Islet precursor cell (in vitro differentiated cells): ENCODE measurements around the gene CCN2.
"Not testable (repeated sequence)": the region's sequence is repeated elsewhere in the genome, so short reads cannot be mapped to it uniquely, and the experiment has no call there.

Source experiments
- DNase-seq: peaks from one replicate; pipeline ENCODE4 v3.0.0-alpha.2; 2018

CCN2 gene

GRCh38 chr6:131937703-131938631 lies 13.2 kb downstream of the CCN2 start:
- no peak for DNase-seq

- no peak for DNase-seq
Observed at GRCh38 chr6:131937226-131937625, 13.9 kb downstream of the CCN2 start.

DNA sequence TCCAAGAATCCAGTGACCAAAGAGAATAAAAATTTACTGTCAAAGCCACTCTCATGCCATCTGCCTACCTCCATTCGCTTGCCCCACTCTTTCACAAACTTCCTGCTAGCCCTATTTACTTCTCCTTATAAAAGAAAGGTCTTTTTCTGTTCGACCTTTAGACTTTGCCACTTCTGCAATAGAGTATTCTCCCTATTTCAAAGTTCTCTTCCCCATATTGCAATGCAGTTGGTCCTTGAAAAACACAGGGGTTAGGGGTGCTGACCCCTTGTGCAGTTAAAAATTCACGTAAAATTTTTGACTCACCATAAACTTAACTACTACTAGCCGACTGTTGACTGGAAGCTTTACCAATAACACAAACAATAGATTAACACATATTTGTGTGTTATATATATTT lies 15.0 kb downstream of the CCN2 start:
- DNase-seq = no peak

DNA sequence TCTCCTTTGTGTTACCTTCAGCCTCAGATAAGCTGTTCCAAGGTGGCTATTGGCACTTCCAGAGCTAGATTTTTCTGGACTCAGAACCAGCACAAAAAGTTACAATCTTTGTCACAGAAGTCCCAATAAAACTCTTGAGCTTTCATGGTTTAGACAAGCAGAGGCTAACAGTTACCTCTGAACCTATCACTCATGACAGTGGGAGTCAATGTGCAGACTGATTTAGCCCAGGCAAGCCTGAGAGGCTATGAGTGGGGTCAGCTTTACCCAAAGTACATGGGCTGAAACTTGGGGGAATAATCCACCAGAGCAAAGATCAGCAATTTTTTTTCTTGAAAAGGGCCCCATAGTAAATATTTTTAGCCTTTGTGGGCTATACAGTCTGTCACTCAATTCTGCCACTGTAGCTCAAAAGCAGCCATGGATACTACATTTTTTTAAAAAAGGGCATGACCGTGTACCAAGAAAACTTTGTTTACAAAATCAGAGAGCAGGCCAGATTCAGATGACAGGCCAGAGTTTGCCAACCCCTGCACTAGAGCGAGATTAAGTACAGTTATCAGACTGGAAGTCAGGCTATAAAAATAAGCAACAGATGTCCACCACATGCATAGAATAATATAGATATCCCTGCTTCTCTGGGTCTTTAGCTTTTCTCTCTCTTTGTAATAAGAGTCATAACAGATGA lies 20.0 kb downstream of the CCN2 start:
- DNase-seq = no peak

- no peak for DNase-seq
Observed at GRCh38 chr6:131929976-131930375, 21.2 kb downstream of the CCN2 start.

DNA sequence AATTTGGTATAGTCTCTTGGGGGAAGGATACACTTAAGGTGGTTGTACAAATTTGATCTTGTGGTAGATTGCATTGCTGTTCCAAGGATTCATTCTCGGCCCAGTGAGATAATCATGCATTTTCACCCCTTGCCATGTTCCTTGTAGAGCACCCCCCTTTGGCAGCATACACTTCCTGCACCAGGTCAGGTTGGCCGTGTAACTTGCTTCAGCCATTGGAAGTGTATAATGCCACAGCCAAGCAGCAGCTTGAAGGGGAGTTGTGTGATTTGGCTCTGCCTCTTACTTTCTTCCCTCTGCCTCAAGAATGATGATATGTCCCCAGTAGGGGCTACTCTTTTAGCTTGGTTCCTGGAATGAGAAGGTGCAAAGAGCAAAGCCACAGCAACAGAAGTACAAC lies 21.9 kb downstream of the CCN2 start:
- no peak for DNase-seq

DNA sequence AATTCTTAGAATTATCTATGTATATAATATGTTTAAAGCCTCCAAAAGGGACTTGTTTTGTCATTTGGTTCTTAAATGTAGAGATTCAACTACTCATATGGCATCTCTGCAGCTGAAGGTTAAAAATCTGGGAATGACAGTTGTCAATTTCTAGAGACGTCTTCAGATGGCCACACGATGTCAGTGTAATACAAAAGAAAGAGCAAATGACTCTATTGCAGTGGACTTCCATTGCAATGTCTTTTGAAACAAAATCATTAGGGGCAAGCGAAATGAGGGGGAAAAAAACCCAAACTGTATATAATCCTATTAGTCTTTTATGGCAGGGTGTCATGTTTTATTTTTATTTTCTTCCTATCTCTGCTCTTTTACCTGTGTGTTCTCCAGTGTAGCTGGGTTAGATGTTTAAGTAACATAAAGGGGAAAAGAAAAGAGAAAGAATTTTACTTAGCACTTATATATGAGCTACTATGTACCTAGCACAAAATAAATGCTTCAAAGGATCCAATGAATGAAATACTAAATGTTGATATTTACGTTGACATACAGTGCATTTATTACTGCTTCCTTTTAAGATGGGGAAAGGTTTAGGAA lies 26.2 kb downstream of the CCN2 start:
- no peak for DNase-seq

GRCh38 chr6:131923356-131923755 lies 27.8 kb downstream of the CCN2 start:
- DNase-seq = peak; percentile 82

GRCh38 chr6:131920656-131921055 lies 30.5 kb downstream of the CCN2 start:
- DNase-seq = no peak

DNA sequence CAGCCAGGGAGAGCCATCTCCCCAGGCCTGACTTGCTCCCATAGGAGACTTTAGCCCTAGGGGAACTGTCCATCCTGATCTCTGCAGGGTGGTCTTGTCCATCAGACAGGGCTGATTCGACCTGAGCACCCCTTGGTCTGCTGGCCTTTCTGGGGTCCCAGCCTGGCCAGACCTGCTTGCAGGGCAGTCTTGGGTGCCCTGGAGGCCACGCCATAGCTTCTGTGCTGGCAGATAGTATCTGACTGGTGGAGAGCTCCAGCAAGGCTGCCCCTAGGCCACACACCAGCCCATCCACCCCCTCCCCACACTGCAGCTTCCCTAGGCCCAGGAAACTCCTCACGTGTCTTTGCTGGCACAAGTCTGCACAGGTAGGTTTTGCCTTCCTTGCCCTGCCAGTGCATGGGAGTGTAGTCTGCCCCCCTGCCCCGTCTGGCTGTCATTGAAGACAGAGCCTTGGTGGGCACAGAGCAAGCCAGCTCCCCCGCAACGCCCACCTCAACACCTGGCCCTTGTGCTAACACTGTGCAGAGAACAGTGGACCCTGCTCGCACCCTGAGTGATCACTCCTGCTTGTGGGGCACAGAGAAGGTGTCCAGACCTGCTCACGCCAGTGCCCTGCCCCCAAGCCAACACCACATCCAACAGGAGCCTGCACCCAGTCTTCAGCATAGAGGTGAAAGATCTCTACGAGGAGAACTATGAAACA lies 32.4 kb downstream of the CCN2 start:
- no peak for DNase-seq

DNA sequence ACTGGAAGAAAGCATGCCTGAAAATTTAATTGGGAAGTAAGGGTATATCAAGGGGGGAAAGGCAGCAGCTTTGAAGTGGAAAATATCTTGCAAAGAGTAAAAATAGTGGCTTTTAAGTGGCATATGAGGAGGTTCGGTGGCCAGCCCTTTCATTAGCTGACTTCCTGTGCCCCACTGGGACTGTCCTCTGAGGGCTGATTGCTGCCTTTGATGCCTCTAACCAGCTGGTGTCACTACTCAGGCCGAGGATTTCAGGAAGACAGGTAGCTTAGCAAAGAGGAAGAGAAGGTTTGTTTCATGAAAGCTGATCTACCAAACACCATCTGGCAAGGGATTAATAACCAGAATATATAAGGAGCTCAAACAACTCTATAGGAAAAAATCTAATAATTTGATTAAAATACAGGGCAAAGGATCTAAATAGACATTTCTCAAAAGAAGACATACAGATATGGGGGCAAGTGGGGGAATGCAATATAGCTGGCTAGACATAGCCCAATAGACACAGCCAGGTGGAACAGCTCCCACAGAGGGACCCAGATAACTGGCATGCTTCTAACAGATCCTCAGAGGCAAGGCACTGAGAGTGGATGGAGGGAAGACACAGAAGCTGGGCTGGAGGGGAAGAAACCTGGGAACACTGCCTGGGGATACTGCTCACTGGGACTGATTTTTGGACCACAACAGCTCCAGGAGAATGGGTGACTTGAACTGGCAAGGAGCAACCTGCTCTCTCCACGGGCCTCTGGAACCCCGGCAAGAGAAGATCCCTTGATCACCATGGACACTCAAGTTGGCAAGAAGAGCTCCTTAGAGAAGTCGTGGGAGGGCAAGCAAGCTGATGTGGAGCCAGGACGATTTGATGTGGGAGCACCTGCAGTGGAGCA lies 33.2 kb downstream of the CCN2 start:
- DNase-seq = no peak

DNA sequence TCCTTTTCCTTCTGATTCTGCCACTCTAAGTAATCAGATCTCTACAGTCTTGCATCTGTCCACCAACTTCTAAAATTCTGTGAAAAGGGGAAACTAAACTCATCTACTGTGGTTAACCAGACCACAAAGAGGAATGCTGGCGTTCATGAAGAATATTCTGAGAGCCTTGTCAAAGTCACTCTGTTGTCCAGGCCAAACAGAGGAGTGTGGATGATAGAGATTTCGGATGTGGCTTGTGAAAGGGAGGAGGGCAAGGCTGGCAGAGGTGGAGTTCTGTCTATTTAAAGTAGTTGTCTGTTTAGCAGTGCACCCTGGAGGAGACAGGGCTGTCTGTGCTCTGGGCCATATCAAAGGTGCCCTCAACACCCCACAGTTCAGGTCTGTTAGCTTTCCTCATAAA lies 33.9 kb downstream of the CCN2 start:
- no peak for DNase-seq

DNA sequence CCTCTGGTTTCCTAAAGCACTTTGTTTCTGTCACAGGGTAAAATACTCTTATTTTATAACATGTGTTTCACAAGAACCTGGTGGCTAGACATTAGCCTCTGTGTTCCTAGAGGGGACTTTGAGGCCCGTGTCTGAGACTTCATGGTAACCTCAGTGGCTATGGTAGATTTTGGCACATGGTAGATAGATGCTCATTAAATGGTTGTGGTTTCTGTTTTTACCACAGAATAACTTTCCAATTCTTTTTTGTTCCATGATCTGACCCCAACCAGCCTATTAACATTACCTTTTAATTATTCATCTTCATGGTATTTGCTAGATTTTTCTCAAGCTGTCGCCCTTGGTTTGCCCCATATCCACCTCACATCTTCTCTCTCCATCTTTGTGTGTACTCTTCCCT lies 34.3 kb downstream of the CCN2 start:
- no peak for DNase-seq

DNA sequence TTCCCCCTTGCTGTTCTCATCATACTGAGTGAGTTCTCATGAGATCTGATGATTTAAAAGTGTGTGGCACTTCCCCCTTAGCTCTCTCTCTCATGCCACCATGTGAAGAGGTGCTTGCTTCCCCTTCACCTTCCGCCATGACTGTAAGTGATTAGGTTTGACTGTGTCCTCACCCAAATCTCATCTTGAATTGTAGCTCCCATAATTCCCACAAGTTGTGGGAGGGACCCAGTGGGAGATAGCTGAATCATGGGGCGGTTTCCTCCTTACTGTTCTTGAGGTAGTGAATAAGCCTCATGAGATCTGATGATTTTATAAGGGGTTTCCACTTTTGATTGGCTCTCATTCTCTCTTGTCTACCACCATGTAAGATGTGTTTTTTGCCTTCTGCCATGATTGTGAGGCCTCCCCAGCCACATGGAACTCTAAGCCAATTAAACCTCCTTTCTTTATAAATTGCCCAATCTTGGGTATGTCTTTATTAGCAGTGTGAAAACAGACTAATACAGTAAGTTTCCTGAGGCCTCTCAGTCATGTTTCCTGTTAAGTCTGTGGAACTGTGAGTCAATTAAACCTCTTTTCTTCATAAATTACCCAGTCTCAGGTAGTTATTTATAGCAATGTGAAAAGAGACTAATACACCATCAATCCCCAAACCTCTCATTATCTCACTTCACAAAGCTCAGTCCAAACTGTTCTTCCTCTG lies 34.9 kb downstream of the CCN2 start:
- not testable (repeated sequence) for DNase-seq

DNA sequence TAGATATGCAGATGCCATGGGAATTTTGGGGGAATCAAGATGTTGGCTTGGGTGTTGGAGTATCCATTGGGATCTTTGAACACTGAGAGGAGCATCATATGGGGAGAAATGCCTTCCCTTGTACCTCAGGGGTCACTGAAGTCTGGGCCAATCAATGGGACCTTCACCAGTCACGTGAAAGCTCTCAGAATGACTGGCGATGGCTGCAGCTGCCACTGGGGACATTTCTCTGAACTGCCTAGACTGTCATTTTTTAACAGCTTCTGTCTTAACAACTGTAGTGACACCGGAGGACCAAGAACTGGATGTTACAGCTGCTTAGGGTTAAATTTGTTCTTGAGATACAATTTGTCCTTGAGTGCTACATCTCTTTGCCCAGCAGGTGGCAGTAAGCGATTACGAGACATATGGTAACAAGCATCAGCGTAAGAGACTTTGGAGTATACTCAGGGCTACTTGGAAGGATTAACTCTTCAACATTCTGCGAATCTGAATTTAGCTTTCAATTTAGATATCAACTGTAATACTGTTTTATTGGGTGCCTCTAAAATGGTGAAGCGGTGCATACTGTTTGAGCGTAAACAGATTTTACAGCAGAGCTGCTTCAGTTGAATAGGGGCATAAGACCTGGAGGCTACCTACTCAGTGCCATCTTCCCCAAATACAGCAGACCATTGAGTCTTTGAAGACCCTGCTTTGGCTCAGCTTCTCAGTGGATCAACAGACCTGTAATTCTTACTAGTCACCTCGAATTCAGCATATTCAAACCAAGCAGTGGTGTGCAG lies 36.0 kb downstream of the CCN2 start:
- DNase-seq = peak; percentile 71

DNA sequence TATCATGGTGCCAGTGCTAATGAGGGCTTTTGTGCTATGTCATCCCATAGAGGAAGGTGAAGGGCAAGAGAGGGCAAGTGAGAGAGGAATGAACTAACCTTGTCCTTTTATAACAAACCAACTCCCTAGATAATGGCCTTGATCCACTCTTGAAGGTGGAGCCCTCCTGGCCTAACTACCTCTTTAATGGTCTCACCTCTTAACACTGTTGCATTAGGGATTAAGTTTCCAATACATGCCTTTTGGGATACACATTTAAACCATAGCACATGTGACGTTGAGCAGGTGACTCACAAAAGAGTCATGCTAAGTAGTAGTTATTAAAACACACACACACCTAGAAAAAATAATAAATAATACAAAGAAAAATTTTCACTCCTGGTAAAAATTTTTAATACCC lies 36.9 kb downstream of the CCN2 start:
- no peak for DNase-seq

DNA sequence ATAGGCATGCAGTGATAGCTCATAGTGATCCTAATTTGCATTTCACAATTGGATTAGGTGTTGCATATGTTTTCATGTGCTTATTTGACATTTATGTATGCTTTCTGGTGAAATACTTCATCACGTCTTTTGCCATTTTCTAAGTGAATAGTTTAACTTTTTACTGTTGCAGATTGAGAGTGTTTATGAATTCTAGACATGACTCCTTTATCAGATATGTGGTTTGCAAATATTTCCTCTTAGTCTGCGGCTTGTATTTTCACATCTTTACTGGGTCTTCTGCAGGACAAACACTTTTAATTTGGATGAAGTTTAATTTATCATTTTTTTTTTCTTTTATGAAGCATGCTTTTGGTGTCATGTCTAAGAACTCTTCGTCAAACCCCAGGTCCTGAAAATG lies 39.2 kb downstream of the CCN2 start:
- no peak for DNase-seq

- no peak for DNase-seq
Observed at GRCh38 chr6:131910956-131911355, 40.2 kb downstream of the CCN2 start.

- DNase-seq = no peak
Observed at GRCh38 chr6:131910219-131910589, 41.0 kb downstream of the CCN2 start.

- peak; percentile 79 for DNase-seq
Observed at GRCh38 chr6:131909408-131910218, 41.6 kb downstream of the CCN2 start.
